ENCODE measurements around the gene ABI2.
"Not testable (repeated sequence)": the region's sequence is repeated elsewhere in the genome, so short reads cannot be mapped to it uniquely, and the experiment has no call there.

The ABI2 gene

DNA sequence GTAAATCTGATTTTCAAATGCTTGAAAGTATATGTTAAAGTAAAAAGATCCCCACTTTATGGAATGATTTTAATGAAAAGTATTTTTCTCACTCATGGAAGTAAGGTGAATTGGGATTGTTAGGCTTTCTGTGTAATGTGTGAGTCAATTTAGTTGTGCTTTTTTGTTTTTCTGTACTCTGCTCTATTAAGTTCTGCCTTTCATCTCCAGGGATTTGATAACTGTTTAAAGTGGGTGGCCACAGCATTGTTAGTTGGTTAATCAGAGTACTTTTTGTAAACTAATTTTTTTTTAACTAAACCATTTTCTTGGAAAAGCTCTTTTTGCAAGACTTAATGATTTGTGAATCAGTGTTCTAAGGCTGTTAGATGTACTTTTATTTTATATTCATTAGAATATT lies 76.8 kb downstream of the ABI2 start:
- TF ChIP-seq, protein P1, sequence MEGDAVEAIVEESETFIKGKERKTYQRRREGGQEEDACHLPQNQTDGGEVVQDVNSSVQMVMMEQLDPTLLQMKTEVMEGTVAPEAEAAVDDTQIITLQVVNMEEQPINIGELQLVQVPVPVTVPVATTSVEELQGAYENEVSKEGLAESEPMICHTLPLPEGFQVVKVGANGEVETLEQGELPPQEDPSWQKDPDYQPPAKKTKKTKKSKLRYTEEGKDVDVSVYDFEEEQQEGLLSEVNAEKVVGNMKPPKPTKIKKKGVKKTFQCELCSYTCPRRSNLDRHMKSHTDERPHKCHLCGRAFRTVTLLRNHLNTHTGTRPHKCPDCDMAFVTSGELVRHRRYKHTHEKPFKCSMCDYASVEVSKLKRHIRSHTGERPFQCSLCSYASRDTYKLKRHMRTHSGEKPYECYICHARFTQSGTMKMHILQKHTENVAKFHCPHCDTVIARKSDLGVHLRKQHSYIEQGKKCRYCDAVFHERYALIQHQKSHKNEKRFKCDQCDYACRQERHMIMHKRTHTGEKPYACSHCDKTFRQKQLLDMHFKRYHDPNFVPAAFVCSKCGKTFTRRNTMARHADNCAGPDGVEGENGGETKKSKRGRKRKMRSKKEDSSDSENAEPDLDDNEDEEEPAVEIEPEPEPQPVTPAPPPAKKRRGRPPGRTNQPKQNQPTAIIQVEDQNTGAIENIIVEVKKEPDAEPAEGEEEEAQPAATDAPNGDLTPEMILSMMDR (IDR thresholded peaks at IDR 0.05; ENCODE audit: low read depth, low read length), result no peak
- TF ChIP-seq, protein P2, sequence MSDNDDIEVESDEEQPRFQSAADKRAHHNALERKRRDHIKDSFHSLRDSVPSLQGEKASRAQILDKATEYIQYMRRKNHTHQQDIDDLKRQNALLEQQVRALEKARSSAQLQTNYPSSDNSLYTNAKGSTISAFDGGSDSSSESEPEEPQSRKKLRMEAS (IDR thresholded peaks at IDR 0.05; ENCODE audit: low read depth, low read length), result no peak
- TF ChIP-seq MYC (IDR thresholded peaks at IDR 0.05; ENCODE audit: low read depth, low read length), result no peak
- no peak for TF ChIP-seq POLR2A (IDR thresholded peaks at IDR 0.05; ENCODE audit: extremely low read depth, insufficient read length)
- no peak for DNase-seq (ENCODE audit: low read depth)
- no peak overlapping the region for H3K4me3 ChIP-seq (ENCODE audit: low read depth, low read length)

DNA sequence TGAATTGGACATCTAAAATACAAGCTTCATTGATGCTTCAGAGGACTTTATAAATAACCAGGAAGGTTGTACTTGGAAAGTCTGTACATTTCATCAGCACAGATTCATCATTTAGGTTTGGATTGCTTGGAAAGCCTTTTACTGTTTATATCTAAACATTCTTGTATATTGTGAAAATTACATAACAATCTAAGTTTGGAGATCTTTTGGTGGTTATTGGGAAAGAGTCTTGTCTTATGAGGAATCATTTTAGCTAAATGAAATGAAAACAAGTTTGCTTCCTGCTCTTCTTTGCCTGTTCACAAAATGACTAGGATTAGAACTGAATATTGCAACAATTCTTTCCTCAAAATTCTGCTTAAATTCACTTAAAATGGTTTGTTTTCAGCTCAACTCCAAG lies 79.3 kb downstream of the ABI2 start:
- H3K4me3 ChIP-seq (ENCODE audit: low read depth, low read length), result no peak overlapping the region
- TF ChIP-seq, protein P2 (IDR thresholded peaks at IDR 0.05; ENCODE audit: low read depth, low read length), result no peak
- no peak for DNase-seq (ENCODE audit: low read depth)

DNA sequence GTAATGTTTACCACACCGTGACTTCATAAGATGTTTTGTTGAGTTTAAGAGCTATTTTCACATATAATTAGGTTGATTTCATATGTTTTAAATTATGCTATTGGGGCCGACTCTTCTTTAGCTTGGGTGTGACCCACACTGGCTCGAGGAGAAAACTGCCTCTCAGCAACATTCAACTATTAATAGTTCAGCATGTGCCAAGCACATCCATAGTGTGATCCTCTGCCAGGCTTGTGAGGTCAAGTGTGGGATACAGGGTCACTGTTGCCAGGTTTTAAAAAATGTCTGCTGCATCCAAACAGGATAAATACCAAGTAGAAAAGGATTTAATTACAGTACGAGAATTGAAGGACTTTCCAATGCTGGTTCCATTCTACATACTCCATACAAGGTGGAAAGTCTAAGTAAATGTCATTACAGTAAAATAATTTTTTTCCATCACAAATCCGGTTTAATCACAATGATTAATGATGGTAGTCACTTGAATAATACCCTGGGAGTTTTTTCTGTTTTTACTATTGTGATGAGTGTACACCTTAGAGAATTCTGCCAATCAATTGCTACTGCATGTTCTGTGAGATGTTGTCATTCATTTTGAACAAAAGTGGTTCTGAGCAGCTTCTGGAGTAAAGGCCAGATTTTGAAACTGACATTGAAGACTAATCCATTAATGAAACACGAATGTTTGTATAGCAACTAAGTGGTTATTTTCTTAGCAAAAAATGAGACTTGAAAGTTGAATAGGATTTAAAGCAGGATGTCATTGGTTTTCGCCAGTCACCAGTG lies 84.5 kb downstream of the ABI2 start:
- TF ChIP-seq, protein P1 (IDR thresholded peaks at IDR 0.05; ENCODE audit: low read depth, low read length), result no peak
- no peak overlapping the region for H3K4me3 ChIP-seq (ENCODE audit: low read depth, low read length)
- DNase-seq (ENCODE audit: low read depth), result no peak

DNA sequence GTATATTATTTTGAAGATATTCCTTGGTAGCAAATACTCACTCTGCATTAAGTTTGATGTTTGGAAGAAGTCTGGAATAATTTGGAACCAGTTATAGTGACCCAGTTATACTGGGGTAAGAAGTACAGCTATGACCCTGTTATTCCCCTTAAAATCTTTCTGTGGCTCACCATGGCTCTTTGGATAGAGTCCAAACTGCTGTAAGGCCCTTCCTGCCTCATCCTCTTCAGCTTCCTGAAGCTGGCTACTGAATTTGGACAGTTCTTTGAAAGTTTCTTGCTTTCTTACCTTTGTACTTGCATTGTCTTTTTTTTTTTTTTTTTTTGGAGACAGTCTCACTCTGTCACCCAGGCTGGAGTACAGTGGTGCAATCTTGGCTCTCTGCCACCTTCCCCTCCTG lies 85.6 kb downstream of the ABI2 start:
- H3K4me3 ChIP-seq (ENCODE audit: low read depth, low read length), result no peak overlapping the region
- TF ChIP-seq POLR2A (IDR thresholded peaks at IDR 0.05; ENCODE audit: extremely low read depth, insufficient read length) (no peak), MYC (IDR thresholded peaks at IDR 0.05; ENCODE audit: low read depth, low read length) (no peak)
- TF ChIP-seq, protein P2 (IDR thresholded peaks at IDR 0.05; ENCODE audit: low read depth, low read length), result no peak
- TF ChIP-seq, protein P1 (IDR thresholded peaks at IDR 0.05; ENCODE audit: low read depth, low read length), result no peak
- DNase-seq (ENCODE audit: low read depth), result no peak

DNA sequence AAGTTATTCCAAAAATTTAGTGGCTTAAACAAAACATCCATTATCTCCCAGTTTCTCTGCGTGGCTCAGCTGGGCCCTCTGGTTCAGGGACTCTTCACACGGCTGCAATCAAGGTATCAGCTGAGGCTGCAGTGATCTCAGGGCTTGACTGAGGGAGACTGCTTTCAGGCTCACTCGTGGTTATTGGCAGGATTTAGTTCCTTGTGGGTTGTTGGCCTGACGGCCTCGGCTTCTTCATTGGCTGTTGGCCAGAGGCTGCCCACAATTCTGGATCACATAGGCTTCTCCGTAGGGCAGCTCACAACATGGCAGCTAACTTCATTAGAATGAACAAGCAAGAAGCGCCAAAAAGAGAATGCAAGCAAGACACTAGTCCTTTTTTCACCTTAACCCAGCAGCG lies 90.1 kb downstream of the ABI2 start:
- no peak for TF ChIP-seq MYC (IDR thresholded peaks at IDR 0.05; ENCODE audit: low read depth, low read length)
- TF ChIP-seq, protein P1 (IDR thresholded peaks at IDR 0.05; ENCODE audit: low read depth, low read length), result no peak
- TF ChIP-seq, protein P2 (IDR thresholded peaks at IDR 0.05; ENCODE audit: low read depth, low read length), result no peak
- no peak for TF ChIP-seq POLR2A (IDR thresholded peaks at IDR 0.05; ENCODE audit: extremely low read depth, insufficient read length)
- DNase-seq (ENCODE audit: low read depth), result no peak
- no peak overlapping the region for H3K4me3 ChIP-seq (ENCODE audit: low read depth, low read length)

DNA sequence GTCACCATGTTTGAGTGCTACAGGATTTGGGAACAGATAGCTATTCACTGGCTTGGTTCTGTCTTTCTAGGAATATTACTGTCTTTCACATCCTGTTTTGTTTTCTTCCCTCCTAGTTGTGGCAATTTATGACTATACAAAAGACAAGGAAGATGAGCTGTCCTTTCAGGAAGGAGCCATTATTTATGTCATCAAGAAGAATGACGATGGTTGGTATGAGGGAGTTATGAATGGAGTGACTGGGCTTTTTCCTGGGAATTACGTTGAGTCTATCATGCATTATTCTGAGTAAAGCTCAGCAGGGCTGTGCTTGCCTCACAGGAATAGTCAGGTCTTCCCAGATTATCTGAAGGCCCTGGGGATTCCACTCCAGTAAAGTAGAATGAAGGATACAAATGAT lies 98.9 kb downstream of the ABI2 start:
- TF ChIP-seq, protein P2 (IDR thresholded peaks at IDR 0.05; ENCODE audit: low read depth, low read length), result no peak
- TF ChIP-seq MYC (IDR thresholded peaks at IDR 0.05; ENCODE audit: low read depth, low read length) (no peak), POLR2A (IDR thresholded peaks at IDR 0.05; ENCODE audit: extremely low read depth, insufficient read length) (no peak)
- TF ChIP-seq, protein P1 (IDR thresholded peaks at IDR 0.05; ENCODE audit: low read depth, low read length), result no peak
- no peak for DNase-seq (ENCODE audit: low read depth)
- no peak overlapping the region for H3K4me3 ChIP-seq (ENCODE audit: low read depth, low read length)

DNA sequence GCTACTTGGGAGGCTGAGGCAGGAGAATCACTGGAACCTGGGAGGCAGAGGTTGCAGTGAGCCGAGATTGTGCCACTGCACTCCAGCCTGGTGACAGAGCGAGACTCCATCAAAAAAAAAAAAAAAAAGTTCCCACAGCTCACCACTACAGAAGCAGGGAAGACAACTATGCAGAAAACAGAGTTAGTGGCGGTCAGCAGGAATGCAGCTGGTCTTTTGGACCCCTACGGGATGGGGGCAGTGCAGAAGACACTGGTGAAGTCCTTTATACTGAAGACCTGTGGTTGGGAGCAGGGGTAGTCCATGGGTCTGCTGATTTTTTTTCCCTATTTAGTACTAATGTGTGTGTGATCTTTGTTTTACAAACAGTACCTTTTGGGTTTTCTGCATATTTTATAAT lies 101.4 kb downstream of the ABI2 start:
- not testable (repeated sequence) for H3K4me3 ChIP-seq (ENCODE audit: low read depth, low read length); DNase-seq (ENCODE audit: low read depth)

Data from NB4 (cell line).